C4-2B (cell line): ENCODE results near the gene CCDC28A.

Experiments
- H3K27ac ChIP-seq: fragments of 450-650 bp; 2 replicates; pipeline ENCODE4 v1.5.1; 2017
- CTCF ChIP-seq: fragments of 450-650 bp; conservative IDR thresholded peaks from 2 replicates; pipeline ENCODE4 v1.5.1; 2017; ENCODE audit warnings: mild to moderate bottlenecking
- ZFX ChIP-seq: fragments of 450-650 bp; IDR thresholded peaks from 2 replicates; pipeline ENCODE4 v1.6.1; 2017

CCDC28A gene

GRCh38 chr6:138809677-138810076 is 36.1 kb downstream of the CCDC28A start:
- TF ChIP-seq ZFX (no peak), CTCF (no peak)
- no peak overlapping the region for H3K27ac ChIP-seq

GRCh38 chr6:138811866-138812265 is 38.3 kb downstream of the CCDC28A start:
- no peak for TF ChIP-seq ZFX
- no peak for TF ChIP-seq CTCF
- H3K27ac ChIP-seq: no peak overlapping the region

GRCh38 chr6:138814179-138814834 is 40.7 kb downstream of the CCDC28A start:
- TF ChIP-seq CTCF: no peak
- H3K27ac ChIP-seq: no peak overlapping the region

- TF ChIP-seq ZFX: no peak
- TF ChIP-seq CTCF: no peak
- H3K27ac ChIP-seq: no peak overlapping the region
Measured at GRCh38 chr6:138815221-138815620, 41.7 kb downstream of the CCDC28A start.

- H3K27ac ChIP-seq: peak overlapping the region; percentile 22
- TF ChIP-seq CTCF (peak; percentile 84), ZFX (no peak)
Measured at GRCh38 chr6:138815797-138816528, 42.4 kb downstream of the CCDC28A start.

GRCh38 chr6:138817799-138818198 is 44.2 kb downstream of the CCDC28A start:
- H3K27ac ChIP-seq: peak overlapping the region; percentile 73
- TF ChIP-seq ZFX (no peak), CTCF (no peak)

GRCh38 chr6:138818496-138819194 is 45.1 kb downstream of the CCDC28A start:
- no peak for TF ChIP-seq CTCF
- no peak for TF ChIP-seq ZFX
- H3K27ac ChIP-seq: peak overlapping the region; percentile 73
